HG02798 (cell line): ENCODE results near the gene ANGPTL4.
"Not testable (repeated sequence)": the region's sequence is repeated elsewhere in the genome, so short reads cannot be mapped to it uniquely, and the experiment has no call there.

Experiments
- ATAC-seq: cut with Tn5 transposase; IDR thresholded peaks from one replicate; pipeline ENCODE4 v1.9.1; 2021; ENCODE audit warnings: mild to moderate bottlenecking; ENCODE audit not compliant: unreplicated experiment, poor library complexity

Gene ANGPTL4

GRCh38 chr19:8358948-8359347 lies 5.0 kb upstream of the ANGPTL4 start:
- no peak for ATAC-seq

DNA sequence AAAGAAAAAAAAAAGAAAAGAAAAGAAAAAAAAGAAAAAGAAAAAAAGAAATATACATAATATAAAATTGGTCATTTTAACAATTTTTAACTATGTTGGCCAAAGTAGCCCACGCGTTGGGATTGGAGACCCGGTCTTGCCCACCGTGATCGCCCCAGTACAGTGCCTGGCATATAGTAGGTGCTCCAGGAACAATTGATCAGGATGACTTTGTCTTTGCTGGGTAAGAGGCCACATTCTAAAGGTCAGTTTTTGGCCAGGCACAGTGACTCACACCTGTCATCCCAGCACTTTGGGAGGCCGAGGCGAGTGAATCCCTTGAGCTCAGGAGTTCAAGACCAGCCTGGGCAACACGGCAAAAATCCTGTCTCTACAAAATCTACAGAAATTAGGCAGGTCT lies 3.8 kb upstream of the ANGPTL4 start:
- ATAC-seq = no peak

GRCh38 chr19:8361921-8362793 lies 1.8 kb upstream of the ANGPTL4 start:
- ATAC-seq = no peak

GRCh38 chr19:8366121-8366581 lies 2.2 kb downstream of the ANGPTL4 start:
- no peak for ATAC-seq

DNA sequence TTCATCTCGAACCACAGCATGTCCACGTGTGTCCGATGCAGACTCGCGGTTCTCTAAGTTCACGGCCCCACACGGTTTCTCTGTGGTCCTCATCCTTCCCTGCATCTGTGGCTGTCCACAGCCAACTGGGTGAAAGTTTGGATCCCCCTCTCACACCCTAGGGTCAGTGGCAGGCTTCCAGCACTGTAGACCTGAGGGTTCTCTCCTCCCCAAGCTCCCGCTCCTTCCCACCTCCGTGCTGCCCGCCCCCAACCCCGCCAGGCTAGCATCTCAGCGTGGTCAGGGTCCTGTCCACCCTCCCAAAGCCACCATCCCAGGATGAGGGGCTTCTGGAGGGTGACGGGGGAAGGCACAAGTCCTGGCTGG lies 3.0 kb downstream of the ANGPTL4 start:
- ATAC-seq = no peak

DNA sequence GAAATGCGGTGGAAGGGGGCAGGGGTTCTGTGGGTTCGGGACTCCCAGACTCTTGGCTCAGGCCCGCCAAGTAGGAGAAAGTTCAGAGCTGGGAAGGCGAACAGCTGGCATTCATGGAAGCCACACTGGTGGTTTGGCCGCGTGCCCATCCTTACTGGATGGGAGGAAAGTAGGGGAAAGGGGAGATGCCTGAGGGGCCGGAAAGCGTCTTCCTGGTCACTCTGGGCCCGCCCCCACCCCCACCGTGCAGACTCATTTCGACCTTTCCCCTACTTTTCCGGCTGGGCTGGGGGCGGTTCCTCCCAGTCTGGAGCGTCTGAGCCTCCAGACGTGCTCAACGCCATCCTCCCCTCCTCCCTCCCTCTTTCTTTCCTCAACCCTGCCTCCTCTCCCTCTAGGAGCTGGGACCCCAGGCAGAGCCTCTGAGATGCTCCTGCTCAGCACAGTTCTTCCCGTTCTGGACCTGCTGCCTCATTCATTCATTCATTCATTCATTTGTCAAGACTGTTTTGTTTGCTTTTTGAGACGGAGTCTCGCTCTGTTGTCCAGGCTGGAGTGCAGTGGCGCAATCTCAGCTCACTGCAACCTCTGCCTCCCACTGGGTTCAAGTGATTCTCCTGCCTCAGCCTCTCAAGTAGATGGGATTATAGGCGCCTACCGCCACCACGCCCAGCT lies 3.5 kb downstream of the ANGPTL4 start:
- ATAC-seq = no peak

DNA sequence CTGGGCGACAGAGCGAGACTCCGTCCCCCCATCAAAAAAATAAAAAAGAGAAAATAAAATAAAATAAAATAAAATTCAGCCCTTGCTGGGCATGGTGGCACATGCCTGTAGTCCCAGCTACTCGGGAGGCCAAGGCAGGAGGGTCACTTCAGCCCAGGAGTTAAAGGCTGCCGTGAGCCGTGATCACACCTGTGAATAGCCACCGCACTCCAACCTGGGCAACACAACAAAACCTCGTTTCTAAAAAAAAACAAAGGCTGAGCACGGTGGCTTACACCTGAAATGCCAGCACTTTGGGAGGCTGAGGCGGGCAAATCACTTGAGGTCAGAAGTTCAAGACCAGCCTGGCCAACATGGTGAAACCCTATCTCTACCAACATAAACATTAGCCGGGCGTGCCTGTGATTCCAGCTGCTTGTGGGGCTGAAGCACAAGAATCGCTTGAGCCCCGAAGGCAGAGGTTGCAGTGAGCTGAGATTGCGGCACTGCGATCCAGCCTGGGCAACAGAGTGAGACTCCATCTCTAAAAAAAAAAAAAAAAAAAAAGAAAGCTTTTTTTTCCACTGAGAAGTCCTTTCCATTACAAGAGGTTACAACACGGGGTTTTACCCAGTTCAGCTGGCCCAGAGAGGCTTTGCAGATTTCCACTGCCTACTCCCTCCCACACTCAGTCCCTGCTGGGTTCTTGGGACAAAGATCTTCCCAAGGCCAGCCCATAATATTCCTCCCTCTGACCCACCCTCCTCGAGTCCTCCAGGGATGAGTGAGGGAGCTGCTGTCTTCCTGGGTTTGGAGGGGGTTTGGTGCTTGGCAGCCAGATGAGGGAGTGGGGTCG lies 6.4 kb downstream of the ANGPTL4 start:
- no peak for ATAC-seq

GRCh38 chr19:8371011-8371804 lies 7.3 kb downstream of the ANGPTL4 start:
- no peak for ATAC-seq

- ATAC-seq = no peak
These were observed 10.2 kb downstream of the ANGPTL4 start for GRCh38 chr19:8373867-8374813.

- not testable (repeated sequence) for ATAC-seq
These were observed 11.8 kb downstream of the ANGPTL4 start for GRCh38 chr19:8375766-8376165.

DNA sequence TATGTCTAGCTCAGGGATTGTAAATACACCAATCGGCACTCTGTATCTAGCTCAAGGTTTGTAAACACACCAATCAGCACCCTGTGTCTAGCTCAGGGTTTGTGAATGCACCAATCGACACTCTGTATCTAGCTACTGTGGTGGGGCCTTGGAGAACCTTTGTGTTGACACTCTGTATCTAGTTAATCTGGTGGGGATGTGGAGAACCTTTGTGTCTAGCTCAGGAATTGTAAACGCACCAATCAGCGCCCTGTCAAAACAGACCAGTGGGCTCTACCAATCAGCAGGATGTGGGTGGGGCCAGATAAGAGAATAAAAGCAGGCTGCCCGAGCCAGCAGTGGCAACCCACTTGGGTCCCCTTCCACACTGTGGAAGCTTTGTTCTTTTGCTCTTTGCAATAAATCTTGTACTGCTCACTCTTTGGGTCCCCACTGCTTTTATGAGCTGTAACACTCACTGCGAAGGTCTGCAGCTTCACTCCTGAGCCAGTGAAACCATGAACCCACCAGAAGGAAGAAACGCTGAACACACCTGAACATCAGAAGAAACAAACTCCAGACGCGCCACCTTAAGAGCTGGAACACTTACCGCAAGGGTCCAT lies 12.5 kb downstream of the ANGPTL4 start:
- not testable (repeated sequence) for ATAC-seq

DNA sequence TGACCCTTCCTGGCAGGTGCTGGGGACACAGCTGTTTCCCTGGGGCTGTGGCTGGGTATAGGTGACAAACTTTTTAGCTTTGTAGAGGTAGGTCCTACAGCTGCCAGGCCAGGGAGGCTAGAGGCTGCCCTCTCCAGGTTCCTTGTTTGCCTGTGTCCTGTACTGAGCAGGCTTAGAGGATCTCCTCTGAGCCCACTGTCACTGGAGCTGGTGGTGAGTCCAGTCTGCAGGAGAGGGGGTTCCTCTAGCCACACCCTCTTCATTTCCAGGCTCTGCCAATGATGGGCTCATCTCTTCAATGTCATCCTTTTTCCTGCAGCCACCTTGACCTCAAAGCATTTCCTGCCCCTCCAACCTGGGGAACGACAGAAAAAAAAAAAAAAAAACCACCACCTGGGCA lies 13.6 kb downstream of the ANGPTL4 start:
- no peak for ATAC-seq

DNA sequence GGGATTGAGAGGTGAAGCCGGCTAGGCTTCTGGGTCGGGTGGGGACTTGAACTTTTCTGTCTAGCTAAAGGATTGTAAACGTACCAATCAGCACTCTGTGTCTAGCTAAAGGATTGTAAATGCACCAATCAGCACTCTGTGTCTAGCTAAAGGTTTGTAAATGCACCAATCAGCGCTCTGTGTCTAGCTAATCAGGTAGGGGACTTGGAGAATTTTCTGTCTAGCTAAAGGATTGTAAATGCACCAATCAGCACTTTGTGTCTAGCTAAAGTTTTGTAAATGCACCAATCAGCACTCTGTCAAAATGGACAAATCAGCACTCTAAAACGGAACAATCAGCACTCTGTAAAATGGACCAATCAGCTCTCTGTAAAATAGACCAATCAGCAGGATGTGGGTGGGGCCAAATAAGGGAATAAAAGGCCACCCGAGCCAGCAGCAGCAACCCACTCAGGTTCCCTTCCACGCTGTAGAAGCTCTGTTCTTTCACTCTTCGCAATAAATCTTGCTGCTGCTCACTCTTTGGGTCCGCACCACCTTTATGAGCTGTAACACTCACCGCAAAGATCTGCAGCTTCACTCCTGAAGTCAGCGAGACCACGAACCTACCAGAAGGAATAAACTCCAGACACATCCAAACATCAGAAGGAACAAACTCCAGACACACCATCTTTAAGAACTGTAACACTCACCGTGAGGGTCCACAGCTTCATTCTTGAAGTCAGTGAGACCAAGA lies 15.4 kb downstream of the ANGPTL4 start:
- not testable (repeated sequence) for ATAC-seq

DNA sequence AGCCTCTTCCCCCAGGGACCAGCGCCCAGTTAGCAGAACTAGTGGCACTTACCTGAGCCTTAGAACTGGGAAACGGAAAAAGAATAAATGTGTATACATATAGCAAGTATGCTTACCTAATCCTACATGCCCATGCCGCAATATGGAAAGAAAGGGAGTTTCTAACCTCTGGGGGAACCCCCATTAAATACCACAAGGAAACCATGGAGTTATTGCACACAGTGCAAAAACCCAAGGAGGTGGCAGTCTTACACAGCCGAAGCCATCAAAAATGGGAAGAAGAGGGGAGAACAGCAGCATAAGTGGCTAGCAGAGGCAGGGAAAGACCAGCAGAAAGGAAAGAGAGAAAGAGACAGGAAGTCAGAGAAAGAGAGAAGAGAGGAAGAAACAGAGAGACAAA lies 20.6 kb downstream of the ANGPTL4 start:
- not testable (repeated sequence) for ATAC-seq

DNA sequence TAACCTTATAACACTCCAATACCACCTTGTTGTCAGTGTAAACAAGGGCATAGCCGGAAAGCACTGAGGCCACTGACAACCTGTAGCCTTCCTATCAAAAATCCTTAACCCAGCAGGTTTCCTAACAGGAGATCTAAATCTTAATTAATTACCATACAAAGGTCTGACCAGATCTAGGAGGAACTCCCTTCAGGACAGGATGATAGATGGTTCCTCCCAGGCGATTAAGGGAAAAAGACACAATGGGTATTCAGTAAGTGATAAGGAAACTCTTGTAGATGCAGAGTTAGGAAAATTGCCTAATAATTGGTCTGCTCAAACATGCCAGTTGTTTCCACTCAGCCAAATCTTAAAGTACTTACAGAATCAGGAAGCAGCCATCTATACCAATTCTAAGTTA lies 21.1 kb downstream of the ANGPTL4 start:
- ATAC-seq = not testable (repeated sequence)

DNA sequence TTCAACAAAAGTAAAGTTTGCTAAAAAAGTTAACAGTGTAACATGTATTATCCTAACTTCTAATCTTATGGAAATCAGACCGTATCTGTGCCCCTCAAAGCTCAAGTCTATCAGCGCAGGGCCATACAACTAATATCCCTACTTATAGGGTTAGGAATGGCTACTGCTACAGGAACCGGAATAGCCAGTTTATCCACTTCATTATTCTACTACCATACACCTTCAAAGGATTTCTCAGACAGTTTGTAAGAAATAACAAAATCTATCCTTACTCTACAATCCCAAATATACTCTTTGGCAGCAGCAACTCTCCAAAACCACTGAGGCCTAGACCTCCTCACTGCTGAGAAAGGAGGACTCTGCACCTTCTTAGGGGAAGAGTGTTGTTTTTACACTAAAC lies 21.6 kb downstream of the ANGPTL4 start:
- not testable (repeated sequence) for ATAC-seq

DNA sequence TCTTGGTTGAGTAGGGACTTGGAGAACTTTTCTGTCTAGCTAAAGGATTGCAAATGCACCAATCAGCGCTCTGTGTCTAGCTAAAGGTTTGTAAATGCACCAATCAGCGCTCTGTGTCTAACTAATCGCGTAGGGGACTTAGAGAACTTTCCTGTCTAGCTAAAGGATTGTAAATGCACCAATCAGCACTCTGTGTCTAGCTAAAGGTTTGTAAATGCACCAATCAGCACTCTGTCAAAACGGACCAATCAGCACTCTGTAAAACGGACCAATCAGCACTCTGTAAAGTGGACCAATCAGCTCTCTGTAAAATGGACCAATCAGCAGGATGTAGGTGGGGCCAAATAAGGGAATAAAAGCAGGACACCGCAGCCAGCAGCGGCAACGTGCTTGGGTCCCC lies 22.5 kb downstream of the ANGPTL4 start:
- ATAC-seq = not testable (repeated sequence)

DNA sequence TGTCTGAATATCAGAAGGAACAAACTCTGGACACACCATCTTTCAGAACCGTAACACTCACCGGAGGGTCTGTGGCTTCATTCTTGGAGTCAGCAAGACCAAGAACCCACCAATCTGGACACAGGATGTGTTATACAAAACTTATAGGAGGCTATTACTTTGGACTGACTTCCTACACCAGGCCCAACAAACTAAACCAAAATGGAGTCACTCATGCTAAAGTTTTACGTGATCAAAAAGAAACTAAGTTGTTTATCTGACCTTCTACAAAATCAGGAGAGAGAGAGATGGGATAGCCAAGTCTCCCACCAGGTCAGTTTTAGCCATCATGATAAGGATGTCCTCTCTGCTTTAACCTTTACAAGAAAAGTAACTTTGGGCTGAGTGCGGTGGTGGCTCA lies 23.0 kb downstream of the ANGPTL4 start:
- no peak for ATAC-seq
